Hematopoietic multipotent progenitor cell treated with erythropoietin and hydrocortisone succinate and interleukin-3 and kit ligand, for 17 days (in vitro differentiated cells): ENCODE measurements around the gene CNPY3.

Experiments
- DNase-seq: peaks from one replicate; pipeline ENCODE4 v3.0.0-alpha.2; 2015; ENCODE audit warnings: low spot score

The CNPY3 gene

DNA sequence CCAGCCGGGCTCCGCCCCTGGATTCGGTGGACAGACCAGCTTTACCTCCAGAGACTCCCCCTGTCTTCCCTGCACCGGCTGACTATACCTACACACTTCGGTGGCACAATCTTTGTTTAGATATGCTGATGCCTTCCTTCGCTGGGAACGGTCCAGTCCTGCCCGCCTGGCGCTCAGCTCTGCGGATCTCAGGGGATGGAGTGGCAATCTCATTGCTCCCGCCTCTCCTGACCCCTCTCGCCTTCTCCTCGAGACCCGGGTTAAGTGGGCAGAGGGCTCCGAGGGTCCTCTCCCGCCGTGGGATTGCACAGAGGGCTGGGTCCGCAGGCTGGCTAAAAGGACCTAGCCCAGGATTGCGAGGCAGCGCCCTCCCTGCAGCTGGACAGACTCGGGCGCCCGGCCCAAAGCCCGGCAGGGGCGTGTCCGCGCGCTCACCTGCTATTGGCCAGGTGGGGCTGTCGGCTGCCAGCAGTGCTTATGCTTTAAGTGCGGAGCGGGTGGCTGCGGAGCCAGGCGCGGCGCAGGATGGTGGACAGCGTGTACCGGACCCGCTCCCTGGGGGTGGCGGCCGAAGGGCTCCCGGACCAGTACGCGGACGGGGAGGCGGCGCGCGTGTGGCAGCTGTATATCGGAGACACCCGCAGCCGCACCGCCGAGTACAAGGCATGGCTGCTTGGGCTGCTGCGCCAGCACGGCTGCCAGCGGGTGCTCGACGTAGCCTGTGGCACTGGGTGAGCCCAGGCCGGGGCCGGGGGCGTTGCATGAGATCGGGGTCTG is 31.2 kb downstream of the CNPY3 start, which contains the start of gene GNMT:
Gene GNMT, plus strand, starts transcription at position 512 of the 777 bp plus-strand sequence. Its CDS starts 14 bp downstream, at position 526.
- no peak for DNase-seq

- DNase-seq: no peak
Observed at GRCh38 chr6:42961020-42961470, 31.8 kb downstream of the CNPY3 start.

DNA sequence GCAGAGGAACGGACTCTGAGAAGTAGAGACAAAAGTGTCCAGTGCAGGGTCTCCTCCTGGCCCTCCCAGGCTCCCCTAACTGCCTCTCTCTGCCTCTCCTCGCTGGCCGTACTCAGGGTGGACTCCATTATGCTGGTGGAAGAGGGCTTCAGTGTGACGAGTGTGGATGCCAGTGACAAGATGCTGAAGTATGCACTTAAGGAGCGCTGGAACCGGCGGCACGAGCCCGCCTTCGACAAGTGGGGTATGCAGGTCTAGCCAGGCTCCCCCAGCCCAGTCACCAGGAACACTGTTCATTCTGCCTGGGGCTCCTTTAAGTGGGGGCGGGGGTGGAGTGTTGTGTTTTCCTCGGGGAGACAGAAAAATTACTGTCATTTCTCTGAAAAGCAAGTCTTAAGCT is 32.8 kb downstream of the CNPY3 start:
- no peak for DNase-seq

DNA sequence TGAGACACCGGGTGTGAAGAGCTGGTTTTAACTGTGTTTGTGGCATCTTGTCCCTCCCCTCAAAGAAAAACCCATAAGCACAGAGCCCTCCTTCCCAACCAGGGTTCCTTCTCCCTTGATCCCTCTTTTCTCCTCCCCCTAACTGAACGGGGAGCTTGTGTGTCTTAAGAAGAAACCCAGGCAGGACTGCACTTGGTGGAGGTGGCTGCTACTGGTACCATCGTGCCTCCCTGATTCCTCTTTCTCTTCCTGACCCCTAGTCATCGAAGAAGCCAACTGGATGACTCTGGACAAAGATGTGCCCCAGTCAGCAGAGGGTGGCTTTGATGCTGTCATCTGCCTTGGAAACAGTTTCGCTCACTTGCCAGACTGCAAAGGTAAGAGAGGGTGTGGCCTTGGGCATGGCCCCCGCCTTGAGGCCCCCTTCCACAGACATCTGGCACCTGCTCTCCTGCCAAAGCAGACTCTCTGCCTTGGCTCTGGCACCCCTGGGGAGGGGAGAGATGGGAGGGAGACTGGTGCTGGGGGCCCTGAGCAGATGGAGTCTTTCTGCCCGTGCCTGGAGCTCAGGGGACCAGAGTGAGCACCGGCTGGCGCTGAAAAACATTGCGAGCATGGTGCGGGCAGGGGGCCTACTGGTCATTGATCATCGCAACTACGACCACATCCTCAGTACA is 33.4 kb downstream of the CNPY3 start:
- DNase-seq: no peak

DNA sequence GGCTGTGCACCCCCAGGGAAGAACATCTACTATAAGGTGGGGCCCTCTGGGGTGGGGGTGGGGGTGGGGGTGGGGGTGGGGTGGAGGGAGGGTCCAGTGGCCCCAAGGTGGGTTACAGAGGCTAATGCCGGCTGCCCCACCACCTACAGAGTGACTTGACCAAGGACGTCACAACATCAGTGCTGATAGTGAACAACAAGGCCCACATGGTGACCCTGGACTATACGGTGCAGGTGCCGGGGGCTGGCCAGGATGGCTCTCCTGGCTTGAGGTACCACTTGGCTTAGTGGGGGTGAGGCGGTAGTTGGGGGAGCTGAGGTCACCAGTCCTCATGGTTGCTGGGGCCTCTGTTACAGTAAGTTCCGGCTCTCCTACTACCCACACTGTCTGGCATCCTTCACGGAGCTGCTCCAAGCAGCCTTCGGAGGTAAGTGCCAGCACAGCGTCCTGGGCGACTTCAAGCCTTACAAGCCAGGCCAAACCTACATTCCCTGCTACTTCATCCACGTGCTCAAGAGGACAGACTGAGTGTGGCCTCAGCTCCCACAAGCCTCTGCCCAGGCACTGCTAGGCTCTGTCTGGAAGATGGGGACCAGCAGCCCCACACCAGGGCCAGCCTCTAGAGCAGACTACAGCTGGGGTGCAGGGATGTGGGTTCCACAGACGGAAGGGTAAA is 34.0 kb downstream of the CNPY3 start:
- DNase-seq: no peak

- DNase-seq: peak; percentile 63
Observed at GRCh38 chr6:42963855-42964605, 34.8 kb downstream of the CNPY3 start.

- DNase-seq: no peak
Observed at GRCh38 chr6:42966571-42966970, 37.3 kb downstream of the CNPY3 start.

DNA sequence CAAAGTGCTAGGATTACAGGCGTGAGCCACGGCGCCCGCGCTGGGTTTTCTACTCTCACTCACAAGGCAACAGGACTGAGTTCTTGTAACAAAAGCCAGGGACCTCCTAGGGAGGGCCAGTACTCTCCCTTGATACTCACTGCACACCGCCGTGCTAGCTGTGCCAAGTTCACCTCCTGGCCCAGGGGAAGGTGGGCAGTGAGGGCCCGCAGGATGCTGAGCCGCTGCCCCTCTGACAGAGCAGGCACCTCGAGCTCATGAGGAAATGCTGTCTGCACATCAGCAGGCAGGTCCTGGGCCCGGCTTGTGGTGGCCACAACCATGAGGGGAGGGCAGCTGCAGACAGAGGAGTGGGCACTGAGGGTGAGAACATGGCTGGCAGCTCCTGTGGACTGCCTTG is 37.9 kb downstream of the CNPY3 start:
- no peak for DNase-seq

- no peak for DNase-seq
Observed at GRCh38 chr6:42968126-42968701, 38.9 kb downstream of the CNPY3 start.

GRCh38 chr6:42968783-42969182 is 39.5 kb downstream of the CNPY3 start:
- no peak for DNase-seq

- no peak for DNase-seq
Observed at GRCh38 chr6:42969431-42969830, 40.2 kb downstream of the CNPY3 start.

DNA sequence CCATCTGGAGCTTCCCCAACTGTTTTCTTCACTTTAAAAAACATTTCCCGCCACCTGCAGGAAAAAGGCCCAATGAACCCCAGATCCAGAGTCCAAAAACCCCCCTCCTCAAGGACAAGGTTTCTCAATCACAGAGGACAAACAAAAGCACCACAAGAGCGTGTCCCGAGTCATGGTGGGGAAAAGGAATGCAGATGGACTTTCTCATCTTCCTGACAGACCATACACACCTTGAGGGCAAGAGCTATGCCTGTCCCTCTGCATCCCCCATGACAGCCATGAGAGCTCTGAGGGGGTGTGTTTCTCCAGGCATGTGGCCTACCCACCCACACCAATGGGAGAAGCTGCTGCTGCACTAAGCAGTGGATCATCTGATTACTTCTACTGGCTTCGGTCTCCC is 40.7 kb downstream of the CNPY3 start:
- DNase-seq: no peak

GRCh38 chr6:42970871-42971612 is 41.8 kb downstream of the CNPY3 start:
- DNase-seq: peak; percentile 54

- no peak for DNase-seq
Observed at GRCh38 chr6:42971746-42972327, 42.6 kb downstream of the CNPY3 start.

GRCh38 chr6:42973926-42974325 is 44.6 kb downstream of the CNPY3 start:
- no peak for DNase-seq

DNA sequence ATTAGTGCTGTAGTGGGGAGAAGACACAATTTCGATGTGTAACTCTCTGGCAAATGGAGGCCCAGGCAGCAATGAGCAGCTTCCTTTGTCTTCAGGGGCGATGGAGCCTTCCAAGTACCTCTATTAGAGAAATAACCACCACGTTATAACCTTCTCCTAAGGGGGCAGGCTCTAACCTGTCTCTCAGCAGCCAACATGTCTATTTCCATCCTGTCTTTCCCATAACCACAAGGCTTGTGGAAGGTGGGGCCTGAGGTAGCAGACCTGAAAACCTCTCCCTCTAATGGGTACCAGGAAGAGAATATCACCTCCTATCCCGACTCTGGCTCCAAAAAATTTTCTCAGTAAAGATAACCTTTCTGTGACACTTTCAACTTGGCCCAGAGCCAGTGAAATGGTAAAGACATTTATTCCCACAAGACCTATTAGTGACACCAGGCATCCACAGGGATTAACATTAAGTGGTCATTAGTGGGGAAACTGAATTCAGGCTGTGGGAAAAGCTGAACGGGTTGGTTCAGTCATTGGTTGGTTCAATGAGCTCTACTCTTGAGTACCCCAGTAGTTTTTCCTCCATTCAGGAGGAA is 45.7 kb downstream of the CNPY3 start:
- no peak for DNase-seq

DNA sequence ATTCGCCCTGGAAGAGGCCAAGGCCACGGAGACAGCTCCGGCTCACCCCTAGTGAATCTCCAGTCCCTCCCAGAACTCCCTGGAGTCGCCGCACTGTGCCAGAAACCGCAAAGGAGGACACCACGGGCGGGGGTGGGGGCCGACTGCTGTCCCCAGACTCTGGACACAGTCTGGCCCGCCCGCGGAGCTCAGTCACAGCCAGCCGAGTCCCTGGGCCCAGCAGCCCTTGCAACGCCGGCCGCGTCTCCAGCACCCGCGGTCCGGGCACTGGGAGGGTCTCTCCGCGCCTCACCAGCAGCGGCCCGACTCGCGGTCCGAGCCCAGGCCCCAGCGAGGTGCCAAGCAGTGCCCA is 49.2 kb downstream of the CNPY3 start:
- peak; percentile 27 for DNase-seq

GRCh38 chr6:42978839-42979522 is 49.7 kb downstream of the CNPY3 start, which contains the start of gene PEX6:
Gene PEX6 (minus strand): TSS chr6:42979181. CDS start chr6:42979150, 31 bp downstream.
- DNase-seq: peak; percentile 66

GRCh38 chr6:42979523-42980177 is 50.4 kb downstream of the CNPY3 start:
- DNase-seq: no peak
